HG03521 (cell line): Measurements from ENCODE around the gene TMEM86B.

Experiments
- ATAC-seq: cut with Tn5 transposase; IDR thresholded peaks from one replicate; pipeline ENCODE4 v1.9.1; 2021; ENCODE audit warnings: mild to moderate bottlenecking, moderate library complexity; ENCODE audit not compliant: unreplicated experiment

TMEM86B gene

DNA sequence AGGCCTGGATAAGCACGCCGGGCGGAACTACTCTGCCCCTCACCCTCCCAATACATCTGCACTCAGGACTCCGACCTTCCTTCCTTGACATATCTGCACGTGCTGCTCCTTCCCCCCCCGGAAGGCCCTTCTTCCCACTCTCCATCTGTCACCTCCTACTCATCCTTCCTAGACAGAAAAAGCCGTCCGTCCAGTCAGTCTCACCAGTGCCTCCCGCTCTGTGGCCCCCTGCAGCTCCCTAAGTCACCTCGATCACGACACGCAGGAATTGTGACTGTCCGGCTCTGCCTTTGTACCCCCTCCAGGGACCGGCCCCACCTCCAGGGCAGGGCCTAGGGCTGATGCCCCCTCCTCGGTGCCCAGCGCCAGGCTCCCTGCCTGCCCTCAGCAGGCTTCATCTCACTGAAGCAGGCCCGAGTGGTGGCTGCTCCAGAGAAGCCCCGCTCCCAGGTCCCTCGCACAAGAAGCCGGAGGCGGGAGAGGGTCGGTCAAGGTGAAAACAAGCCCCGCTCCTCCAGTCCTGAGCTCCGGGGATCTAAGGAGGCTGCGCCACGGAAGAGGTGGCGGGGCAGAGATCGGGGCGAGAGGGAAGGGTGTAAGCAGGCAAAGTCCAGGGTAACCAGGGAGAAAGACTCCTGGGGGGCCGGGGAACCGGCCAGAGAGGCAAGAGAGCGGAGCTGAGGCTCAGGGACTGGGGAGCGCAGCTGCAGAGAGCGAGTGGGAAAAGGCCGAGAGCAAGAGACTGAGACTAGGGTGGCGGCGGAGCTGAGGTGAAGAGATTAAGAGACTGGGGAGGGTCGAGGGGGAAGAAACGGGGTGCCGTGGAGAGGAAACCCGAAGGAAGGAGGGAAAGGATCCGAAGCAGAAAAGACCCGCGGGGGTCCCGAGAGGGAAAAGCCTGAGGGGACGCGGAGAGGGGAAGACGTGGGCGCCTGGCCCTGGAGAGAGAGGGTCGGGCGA is 29.2 kb upstream of the TMEM86B start:
- no peak for ATAC-seq

DNA sequence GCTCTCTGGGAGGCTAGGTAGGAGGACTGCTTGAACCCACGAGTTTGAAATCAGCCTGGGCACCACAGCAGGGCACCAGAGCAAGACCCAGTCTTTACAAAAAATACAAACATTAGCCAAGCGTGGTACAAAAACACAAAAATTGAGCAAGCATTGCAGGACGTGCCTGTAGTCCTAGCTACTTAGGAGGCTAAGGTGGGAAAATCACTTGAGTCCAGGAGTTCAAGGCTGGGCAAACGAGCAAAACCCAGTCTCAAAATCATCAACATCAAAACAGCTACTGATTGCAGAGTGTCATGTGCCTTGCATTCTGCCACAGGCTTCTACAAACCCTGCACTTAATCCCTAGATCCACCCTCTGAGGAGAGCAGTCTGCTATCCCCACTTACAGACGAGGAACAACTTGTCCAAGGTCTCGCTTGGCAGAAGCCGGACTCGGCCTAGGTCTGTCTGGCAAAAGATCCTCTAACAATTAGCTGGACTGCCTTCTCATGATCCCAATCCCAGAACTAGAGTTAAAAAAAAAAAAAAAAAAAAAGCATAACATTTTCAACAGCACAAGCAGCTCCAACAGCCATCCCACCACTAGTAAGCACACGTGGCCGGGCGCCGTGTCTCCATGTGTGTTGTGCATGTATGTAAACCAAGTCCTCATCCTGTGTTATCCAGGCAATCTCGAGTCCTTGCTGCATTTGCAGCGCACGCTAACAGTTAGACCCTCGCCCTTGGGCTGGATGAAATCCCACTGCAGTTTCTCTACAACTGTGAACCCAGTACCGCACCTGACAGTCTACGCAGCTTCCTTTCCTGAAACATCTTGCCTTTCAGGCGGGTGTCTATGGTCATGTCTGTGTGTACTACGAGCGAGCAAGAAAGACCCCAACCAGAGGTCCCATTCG is 28.2 kb upstream of the TMEM86B start:
- no peak for ATAC-seq

DNA sequence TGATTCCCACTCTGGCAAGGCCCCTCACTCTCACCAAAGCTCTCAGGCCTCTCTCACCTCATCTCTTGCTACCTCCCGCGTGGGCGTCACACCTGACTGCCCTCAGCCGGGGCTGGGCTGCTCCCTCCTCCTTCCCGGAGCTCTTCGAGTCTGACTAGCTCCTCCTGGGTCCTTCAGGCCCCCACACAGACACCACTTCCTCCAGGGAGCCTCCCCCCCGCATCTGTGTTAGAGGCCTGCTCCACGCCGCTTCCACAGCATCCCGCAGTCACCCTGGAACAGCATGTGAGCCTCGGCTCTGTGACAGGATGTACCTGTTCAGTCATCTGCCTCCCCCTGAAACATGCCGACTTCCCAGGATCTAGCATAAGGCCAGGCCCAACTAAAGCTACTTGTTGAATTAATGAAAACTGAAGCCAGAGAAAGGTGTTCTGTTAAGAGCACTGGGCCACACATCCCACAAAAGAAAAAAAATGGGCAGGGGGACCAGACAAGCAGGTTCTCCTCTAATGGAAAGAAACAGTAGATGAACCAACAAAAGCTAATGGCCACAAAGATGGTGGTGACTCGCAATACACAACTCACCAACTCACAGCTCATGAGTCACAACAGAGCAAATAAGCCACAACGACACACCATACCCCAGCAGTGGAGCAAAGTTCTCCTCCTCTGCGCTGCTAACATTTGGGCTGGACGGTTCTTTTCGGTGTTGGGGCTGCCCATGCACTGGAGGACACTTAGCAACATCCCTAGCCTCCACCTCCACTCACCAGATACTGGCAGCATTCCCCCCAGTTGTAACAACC is 27.3 kb upstream of the TMEM86B start:
- no peak for ATAC-seq

DNA sequence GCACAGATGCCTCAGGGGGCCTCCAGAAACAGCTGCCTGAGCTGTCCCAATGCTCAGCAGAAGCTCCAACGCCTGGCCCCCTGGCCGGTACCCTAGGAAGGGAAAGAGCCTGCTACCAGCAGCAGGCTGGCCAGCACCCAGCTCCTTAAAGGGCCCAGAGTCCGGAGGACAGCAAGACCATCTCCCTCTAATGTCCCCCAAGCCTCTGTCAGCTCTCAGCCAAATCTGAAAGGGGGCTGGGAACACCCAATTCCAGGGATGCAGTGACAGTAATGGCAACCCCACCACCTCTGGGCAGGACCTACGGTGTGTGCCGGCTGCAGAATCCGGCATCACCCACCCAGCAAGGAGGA is 26.0 kb upstream of the TMEM86B start:
- ATAC-seq, result no peak

DNA sequence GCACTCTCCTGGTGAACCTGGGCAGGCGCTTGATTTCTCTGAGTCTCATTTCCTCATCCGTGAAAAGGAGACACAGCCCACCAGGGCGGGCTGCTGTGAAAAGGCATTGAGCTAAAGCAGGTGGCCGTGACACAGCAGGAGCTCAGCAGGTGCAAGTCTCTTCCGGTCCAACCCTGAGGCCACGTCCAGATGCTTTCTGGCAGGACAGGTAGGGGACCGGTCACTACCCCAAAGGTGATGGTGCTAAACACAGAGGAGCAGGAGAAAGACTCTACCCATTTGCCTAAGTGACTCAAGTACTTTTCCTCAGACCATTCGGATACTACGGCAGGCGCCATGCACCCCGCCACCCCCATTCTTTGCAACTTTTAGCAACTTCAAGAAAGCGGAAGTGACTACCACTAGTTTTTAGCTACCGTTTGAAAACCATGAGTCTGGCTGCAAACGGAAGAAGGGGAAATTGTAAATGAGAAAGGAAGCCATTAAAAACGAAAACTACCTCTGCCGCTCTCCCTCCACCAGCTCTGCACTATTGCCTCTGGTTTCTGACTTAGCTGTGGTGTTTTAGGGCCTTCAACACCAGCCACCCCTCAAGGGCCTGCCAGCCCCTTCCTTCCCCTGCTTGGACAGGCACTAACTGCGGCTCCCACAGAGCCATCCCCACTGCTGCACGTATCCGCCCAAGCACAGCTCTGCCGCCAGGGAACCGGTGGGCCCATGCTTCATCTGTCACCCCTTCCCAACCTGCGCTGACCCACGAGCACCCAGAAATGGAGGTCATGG is 25.5 kb upstream of the TMEM86B start:
- no peak for ATAC-seq

DNA sequence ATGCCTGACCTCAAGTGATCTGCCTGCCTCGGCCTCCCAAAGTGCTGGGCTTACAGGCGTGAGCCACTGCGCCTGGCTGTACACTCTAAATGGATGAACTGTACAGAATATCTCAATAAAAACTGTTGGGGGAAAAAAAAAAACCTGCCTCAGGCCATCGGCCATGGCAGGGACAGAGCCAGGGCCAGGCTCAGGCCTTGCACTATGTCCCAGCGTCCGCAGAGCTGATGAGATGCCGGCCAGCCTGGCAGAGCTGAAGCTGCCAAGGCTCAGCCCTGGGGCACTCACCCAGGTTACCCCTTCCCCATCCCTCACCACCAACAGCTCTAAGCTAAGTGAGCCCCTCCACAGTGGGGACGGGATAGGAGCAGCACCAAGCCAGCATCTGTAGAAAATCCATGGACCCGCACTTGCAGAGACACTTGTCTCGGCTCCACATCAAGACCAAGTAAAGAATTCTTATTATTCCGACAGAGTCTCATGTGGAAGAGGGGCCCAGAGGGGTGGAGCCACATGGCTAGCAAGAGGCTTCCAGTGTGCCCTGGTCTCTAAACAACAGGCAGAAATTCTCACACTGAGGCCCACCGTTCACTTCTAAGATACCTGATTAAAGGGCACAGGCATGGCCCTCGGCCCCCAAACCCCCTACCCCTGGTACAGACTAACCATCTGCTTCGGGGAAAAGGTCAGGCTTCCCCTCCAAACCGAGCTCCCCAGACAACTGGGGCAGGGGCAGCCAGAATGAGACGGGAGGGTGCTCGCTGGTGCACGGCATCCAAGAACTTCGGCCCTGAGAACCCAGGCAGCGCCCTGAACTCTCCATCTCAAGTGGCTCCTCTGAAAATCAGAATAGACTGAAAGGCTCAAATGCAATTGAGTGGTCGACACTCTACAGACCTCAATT is 24.4 kb upstream of the TMEM86B start:
- ATAC-seq, result no peak

DNA sequence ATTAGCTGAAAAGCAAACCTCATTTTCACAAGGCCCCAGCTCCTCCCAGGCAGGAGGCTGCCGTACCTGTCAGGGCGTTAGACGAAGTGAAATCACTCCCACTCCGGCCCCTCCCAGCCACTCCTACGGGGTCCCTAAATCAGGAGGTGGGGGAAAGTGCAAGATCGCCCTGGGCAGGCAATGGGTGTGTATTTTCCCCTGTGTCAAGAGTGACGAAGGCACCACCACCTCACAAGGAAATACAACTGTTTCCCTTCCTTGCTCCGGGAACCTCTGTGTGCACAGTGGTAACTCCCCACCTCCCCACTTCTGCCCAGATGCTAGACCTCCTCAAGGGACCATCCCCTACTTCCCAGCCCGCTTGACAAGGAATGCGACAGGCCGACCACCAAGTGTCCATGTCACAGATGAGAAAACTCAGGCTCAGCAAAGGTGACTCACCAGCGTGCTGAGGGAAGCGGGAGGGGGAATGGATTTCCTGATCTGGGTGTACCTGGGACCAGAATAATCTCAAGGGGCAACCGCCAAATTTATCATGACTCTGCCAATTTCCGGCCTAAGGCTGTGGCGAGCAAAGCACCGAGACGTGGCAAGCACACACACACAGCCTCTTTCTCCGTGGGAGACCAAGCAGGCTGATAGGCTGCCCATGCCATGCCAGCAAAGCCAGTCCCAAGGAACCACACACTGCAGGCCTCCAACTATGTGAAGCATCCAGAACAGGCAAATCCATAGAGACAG is 22.9 kb upstream of the TMEM86B start:
- no peak for ATAC-seq

DNA sequence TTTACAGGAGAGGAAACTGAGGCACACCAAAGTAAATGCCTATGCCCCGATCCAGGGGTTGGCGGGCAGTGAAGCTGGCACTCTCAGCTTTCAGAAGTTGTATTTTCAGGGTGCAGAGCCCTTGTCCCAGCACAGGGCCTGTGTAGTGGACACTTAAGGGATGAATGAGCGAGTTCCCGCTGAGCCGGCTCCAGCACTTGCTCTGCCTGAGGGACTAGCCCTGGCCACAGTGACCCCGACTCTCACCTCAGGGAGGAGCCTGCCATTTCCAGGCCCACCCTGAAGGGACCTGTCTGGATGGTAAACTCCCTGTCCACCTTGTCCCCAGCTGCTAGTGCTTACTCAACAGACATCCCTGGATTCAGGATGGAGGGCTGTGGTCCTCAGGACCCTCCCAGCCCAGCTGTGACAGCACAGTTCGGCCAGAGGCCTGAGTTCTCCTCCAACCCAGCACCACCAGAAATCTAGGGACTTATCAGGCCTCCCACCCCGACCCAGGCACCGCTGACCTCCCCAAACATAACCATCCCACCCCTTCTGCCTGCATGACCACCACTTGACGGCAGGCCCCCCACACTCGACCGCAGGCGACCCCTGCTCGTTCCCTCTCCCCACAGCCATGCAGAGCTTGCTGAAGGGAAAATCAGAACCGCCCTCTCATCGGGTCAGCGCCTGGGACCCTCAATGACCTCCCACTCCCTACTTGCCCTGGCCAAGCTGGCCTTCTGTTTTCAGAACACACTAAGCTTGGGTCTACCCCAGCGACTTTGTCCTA is 21.9 kb upstream of the TMEM86B start:
- ATAC-seq, result no peak

DNA sequence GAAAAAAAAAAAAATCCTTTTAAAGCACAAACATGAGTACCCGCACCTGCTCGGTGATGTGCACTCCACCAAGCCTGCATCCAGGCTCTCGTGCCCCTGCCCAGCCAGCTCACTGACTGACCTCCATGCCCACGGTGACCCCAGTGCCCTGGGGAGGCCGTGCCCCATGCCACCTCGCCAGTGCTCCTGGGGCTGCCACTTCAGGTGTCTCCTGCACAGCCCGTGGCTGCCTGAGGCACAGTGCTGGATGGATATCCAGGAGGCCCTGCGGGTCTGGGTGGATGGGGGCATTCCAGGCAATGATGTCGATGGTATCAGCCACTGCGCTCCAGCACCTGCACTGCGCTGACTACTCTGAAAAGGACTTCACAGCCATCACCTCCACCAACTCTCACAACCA is 21.3 kb upstream of the TMEM86B start:
- ATAC-seq, result no peak

DNA sequence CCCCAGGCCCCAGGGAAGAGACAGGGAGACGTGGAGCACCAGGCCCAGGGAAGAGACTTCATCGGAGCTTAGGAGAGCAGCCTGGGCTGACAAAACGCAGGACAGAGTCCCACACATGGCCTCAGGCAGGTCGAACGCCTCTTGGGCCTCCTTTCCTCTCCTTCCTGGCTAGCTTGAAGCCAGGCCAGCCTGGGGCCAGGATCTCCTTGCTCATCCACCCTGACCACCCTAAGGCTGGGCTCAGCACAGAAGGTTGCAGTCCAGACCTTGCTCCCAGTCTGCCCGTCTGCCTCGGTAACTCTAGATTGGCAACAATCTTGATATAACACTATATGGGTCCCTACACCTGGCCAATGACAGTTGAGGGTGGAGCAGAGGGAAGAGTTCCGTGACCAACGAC is 20.1 kb upstream of the TMEM86B start:
- ATAC-seq, result no peak

DNA sequence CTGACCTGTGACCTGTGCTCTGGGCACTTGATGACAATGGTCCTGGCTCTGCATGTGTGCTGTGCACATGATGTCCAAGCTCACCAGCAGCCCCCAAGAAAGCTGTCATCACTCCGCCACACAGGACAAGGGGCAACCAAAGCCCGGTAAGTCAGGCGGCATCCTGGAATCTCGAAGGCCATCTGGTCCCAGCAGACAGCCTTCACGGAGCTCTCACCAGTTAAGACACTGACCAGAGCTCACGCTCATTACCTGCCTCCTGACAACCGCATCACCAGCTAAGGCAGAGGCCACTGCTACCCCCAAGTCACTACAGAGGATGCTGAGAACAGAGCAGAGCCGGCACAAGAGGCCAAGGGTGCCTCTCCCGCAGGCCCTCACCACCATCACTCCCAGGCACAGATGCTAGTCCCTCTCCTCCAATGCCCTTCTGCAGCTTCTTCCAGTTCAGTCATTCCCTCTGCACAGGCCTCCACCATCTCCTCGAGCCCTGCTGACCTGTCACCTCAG is 19.7 kb upstream of the TMEM86B start:
- no peak for ATAC-seq

DNA sequence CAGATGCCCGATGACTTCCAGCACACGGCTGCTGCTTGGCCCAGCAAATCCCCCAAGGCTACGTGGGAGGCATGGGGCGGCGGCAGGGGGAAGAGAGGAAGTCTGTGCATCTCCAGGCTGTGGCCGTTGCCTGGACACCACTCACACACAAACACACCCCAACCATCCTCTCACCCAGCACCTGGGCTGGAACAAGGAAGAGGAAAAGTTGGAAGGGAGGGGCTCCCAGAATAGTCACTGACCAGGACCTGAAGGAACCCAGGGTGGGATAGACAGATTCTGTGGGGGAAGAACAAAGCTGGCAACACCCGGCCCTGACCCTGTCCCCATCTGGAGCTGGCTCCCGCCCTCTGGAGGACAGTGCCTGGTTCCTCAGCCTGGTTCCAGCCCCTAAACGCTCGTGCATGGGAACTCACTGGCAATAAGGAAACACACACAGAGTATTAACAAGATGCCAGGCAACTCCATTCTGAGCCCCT is 19.1 kb upstream of the TMEM86B start:
- ATAC-seq, result no peak

DNA sequence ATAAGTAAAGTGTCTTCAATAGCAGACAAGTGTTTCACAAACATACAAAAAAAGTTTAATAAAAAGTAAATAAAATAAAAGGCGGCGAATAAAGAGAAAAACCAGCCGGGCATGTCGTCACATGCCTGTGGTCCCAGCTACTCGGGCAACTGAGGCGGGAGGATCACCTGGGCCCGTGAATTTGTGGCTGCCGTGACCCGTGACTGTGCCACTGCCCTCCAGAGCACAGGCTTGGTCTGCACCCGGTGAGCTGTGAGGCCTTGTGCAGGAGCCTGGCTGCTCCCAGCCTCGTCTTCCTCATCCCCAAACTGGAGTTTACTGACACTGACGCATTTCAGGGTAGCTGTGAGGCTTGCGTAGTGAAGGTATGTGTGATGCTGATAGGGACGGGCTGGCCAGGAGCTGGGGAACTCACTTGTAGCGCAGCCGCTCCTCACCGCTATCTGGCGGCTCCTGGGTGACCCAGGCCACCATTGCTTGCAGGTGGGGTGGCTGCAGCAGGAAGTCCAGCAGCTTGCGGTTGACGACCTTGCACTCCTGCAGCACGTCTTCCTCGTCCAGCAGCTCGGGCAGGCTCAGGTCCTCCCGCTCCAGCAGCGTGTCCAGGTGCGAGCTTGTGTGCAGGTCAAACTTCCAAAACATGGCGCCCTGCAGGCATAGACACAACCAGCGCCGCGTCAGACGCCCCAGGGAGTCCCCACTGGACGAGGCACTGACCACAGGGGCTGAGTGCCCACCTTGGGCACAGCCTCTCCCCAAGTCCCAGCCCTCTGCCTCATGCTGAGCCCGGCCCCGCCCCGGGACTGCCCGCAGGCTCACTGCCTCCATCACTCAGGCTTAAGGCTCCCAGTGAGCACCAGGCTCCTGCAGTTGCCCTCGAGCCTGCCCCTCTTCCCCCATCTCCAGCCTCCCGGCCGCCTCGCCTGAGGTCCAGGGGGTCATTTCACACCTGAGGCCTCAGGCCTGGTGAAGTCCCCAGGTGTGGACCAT is 18.2 kb upstream of the TMEM86B start:
- ATAC-seq, result no peak

DNA sequence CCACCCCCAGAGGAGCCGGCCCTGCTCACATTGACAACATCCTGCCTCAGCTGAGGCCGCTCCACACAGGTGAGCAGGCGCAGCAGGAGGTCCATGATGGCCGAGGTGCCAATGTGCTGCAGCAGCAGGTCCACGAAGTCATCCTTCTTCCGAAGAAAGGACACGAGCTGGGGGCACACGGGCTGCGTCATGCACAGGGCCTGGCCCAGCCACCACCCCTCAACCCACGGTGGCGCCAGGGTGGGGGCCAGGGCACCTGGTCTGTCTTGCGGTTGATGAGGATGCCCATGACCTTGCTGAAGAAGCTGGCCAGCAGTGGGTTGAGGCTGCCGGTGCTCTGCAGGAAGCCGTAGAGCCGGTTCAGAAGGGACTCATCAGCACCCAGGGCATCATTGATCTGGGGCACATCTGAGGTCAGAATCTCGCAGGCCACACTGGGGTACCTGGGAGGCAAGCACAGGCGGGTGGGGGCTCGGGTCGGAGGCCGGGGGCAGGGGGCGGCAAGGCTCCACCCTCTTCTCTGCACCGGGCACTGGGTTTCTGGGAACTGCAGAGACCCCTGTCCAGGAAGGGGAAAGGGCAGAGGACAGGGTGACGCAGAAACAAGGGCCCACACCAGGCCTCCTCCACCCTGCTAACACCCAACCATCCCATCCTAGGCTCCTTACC is 16.8 kb upstream of the TMEM86B start:
- ATAC-seq, result no peak

DNA sequence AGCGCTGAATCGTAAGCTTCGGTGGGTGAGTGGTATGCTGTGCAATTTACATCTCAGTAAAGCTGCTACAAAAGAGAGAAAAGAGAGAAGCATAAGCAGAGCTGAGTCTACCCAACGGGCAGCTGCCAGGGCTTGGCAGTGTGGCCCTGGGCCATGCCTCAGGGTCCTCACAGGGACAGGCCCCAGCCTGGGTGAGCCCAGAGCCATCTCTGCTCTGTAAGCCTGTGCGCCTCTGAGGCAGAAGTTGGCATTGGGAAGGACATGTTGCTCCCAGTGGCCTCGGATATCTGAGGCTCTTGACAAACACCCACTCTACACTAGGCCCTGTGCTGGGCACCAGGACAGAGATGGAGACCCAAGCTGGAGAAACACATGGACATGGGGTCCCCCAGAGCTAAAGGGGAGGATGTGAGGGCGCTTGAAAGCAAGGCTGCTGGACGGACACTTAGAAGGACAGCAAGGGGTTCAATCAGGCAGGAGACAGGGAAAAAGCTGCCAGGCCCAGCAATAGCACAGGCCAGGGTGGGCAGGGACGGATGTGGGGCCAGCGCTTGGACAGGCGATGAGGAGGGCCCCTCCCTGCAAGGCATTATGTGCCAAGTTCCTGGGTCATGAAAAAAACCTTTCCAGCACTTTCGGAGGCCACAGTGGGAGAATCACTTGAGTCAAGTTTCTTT is 15.6 kb upstream of the TMEM86B start:
- no peak for ATAC-seq
